ENCODE data around the gene LARGE1.

GRCh38 chr22:33455036-33455435, 465.2 kb downstream of the LARGE1 start:
- TF ChIP-seq ETV5 (CRISPR knock-in tag; IDR thresholded peaks at IDR 0.05; ENCODE audit: borderline replicate concordance): no peak
- no peak for TF ChIP-seq RAD21 (CRISPR knock-in tag; IDR thresholded peaks at IDR 0.05)
- TF ChIP-seq ZMAT5 (CRISPR knock-in tag; IDR thresholded peaks at IDR 0.05; ENCODE audit: borderline replicate concordance, low read depth): no peak
- TF ChIP-seq RAD51 (IDR thresholded peaks at IDR 0.05; ENCODE audit: borderline replicate concordance): no peak
- TF ChIP-seq, protein P1, sequence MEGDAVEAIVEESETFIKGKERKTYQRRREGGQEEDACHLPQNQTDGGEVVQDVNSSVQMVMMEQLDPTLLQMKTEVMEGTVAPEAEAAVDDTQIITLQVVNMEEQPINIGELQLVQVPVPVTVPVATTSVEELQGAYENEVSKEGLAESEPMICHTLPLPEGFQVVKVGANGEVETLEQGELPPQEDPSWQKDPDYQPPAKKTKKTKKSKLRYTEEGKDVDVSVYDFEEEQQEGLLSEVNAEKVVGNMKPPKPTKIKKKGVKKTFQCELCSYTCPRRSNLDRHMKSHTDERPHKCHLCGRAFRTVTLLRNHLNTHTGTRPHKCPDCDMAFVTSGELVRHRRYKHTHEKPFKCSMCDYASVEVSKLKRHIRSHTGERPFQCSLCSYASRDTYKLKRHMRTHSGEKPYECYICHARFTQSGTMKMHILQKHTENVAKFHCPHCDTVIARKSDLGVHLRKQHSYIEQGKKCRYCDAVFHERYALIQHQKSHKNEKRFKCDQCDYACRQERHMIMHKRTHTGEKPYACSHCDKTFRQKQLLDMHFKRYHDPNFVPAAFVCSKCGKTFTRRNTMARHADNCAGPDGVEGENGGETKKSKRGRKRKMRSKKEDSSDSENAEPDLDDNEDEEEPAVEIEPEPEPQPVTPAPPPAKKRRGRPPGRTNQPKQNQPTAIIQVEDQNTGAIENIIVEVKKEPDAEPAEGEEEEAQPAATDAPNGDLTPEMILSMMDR (CRISPR knock-in tag; IDR thresholded peaks at IDR 0.05): no peak
- no peak for TF ChIP-seq RFX5 (IDR thresholded peaks at IDR 0.05; ENCODE audit: low read depth, low read length)
- TF ChIP-seq KLF16 (CRISPR knock-in tag; IDR thresholded peaks at IDR 0.05): no peak
- TF ChIP-seq REST (IDR thresholded peaks at IDR 0.05; ENCODE audit: borderline replicate concordance in 1 of 2, low read depth in 1 of 2, low read length in 2 of 2): no peak
- TF ChIP-seq RBM39 (IDR thresholded peaks at IDR 0.05; ENCODE audit: low read depth, low read length, poor library complexity, severe bottlenecking): no peak
- TF ChIP-seq GABPA (IDR thresholded peaks at IDR 0.05; ENCODE audit: low read depth, low read length): no peak
- TF ChIP-seq GABPA (CRISPR knock-in tag; IDR thresholded peaks at IDR 0.05; ENCODE audit: low read depth): no peak
- no peak for TF ChIP-seq MLXIP (CRISPR knock-in tag; IDR thresholded peaks at IDR 0.05; ENCODE audit: borderline replicate concordance)
- TF ChIP-seq, protein P2, sequence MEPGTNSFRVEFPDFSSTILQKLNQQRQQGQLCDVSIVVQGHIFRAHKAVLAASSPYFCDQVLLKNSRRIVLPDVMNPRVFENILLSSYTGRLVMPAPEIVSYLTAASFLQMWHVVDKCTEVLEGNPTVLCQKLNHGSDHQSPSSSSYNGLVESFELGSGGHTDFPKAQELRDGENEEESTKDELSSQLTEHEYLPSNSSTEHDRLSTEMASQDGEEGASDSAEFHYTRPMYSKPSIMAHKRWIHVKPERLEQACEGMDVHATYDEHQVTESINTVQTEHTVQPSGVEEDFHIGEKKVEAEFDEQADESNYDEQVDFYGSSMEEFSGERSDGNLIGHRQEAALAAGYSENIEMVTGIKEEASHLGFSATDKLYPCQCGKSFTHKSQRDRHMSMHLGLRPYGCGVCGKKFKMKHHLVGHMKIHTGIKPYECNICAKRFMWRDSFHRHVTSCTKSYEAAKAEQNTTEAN (CRISPR knock-in tag; conservative IDR thresholded peaks at IDR 0.05): no peak
- TF ChIP-seq PRDM10 (CRISPR knock-in tag; IDR thresholded peaks at IDR 0.05; ENCODE audit: low read depth): no peak
